Endothelial cell of umbilical vein (primary cell): ENCODE measurements around the gene ITIH3. TPM values are rescaled to one million over a fixed set of nuclear protein-coding genes. Genes with fewer than 3 reads are reported as not detected.

ENCODE experiments used
- BruUV-seq: library from RNA; stranded (reverse); fragments of 400-500 nt; replicated peaks from 2 replicates; lab custom pipeline; 2021; lab: Mats Ljungman, UMichigan
- CTCF ChIA-PET: fragments of 300-600, 350-600 bp; sonication (Branson Sonifier 250); formaldehyde crosslinking; loops from one replicate; lab custom pipeline; 2021; ENCODE audit warnings: antibody characterized with exemption, inconsistent platforms; lab: Charles Lee
- POLR2A ChIA-PET: fragments of 300-600, 350-600 bp; sonication (Branson Sonifier 250); formaldehyde crosslinking; loops from one replicate; lab custom pipeline; 2021; ENCODE audit warnings: antibody characterized with exemption, inconsistent platforms; lab: Charles Lee
- DNase-seq: peaks from one replicate; pipeline ENCODE4 v3.0.0-alpha.2; 2011; ENCODE audit warnings: low read depth, low spot score
- FAIRE-seq: peaks from 2 replicates; lab custom pipeline; 2011; peaks lifted over from hg19 to GRCh38; lab: Jason Lieb, UNC
- H2AFZ ChIP-seq: 2 replicates; pipeline ENCODE4 v1.6.0; 2012; ENCODE audit warnings: low read depth, low read length, control low read depth, inconsistent platforms
- H3K27ac ChIP-seq: 2 replicates; pipeline ENCODE4 v1.5.1; 2011; ENCODE audit warnings: low read depth, mild to moderate bottlenecking, control low read depth, low read length, moderate library complexity; ENCODE audit not compliant: insufficient read depth
- H3K27me3 ChIP-seq, 2 experiments: 2 replicates each; pipeline versions ENCODE4 v1.6.0 to v1.6.1; 2011; ENCODE audit warnings: low read length in 2 of 2, mixed read lengths in 1 of 2; ENCODE audit not compliant: control insufficient read depth in 2 of 2, insufficient read depth in 2 of 2
- H3K36me3 ChIP-seq, 2 experiments: 2 replicates in 1 of 2; 3 replicates in 1 of 2; pipeline ENCODE4 v1.5.1; 2011; ENCODE audit warnings: low read length in 2 of 2, mild to moderate bottlenecking in 1 of 2, moderate library complexity in 1 of 2; ENCODE audit not compliant: control insufficient read depth in 2 of 2, insufficient read depth in 2 of 2; ENCODE audit errors: extremely low read depth in 1 of 2
- H3K4me1 ChIP-seq: 3 replicates; pipeline ENCODE4 v1.5.1; 2011; ENCODE audit warnings: mild to moderate bottlenecking, low read length; ENCODE audit not compliant: control insufficient read depth, insufficient read depth; ENCODE audit errors: extremely low read depth
- H3K4me2 ChIP-seq: 2 replicates; pipeline ENCODE4 v1.6.1; 2011; ENCODE audit warnings: low read length, control low read depth, mixed read lengths; ENCODE audit not compliant: insufficient read depth
- H3K4me3 ChIP-seq, 3 experiments: fragments of 200-600 bp in 1 of 3; sonication (generic), shearing (Covaris generic) in 1 of 3; replicated peaks in 1 of 3; 2 replicates each; pipeline ENCODE4 v1.5.1; 2011 to 2016; ENCODE audit warnings: control low read depth in 3 of 3, low read length in 3 of 3, mild to moderate bottlenecking in 2 of 3, inconsistent platforms in 1 of 3, low read depth in 1 of 3, moderate library complexity in 1 of 3; ENCODE audit not compliant: insufficient read depth in 1 of 3
- H3K79me2 ChIP-seq: 2 replicates; pipeline ENCODE4 v1.6.0; 2012; ENCODE audit warnings: low read length, inconsistent platforms; ENCODE audit not compliant: control insufficient read depth, insufficient read depth
- H3K9ac ChIP-seq: replicated peaks from 2 replicates; pipeline ENCODE3; 2011; ENCODE audit warnings: low read length, control low read depth; ENCODE audit not compliant: insufficient read depth; ENCODE audit errors: extremely low read depth
- H3K9me1 ChIP-seq: replicated peaks from 3 replicates; pipeline ENCODE4 v1.6.0; 2011; ENCODE audit warnings: mild to moderate bottlenecking, low read length; ENCODE audit not compliant: control insufficient read depth, insufficient read depth; ENCODE audit errors: extremely low read depth
- H3K9me3 ChIP-seq: replicated peaks from 2 replicates; pipeline ENCODE4 v1.5.1; 2012; ENCODE audit warnings: low read length, inconsistent platforms; ENCODE audit not compliant: control insufficient read depth, insufficient read depth
- H4K20me1 ChIP-seq: replicated peaks from 2 replicates; pipeline ENCODE3; 2011; ENCODE audit warnings: mild to moderate bottlenecking, low read length; ENCODE audit not compliant: control insufficient read depth, insufficient read depth; ENCODE audit errors: extremely low read depth
- CTCF ChIP-seq, 2 donors: IDR thresholded peaks; 1 replicate in 1 of 2; 2 replicates in 1 of 2; pipeline ENCODE4 v1.5.1; 2011; ENCODE audit warnings: low read length in 2 of 2, mild to moderate bottlenecking in 2 of 2, moderate library complexity in 2 of 2, control low read depth in 1 of 2, inconsistent platforms in 1 of 2, low read depth in 1 of 2; ENCODE audit not compliant: insufficient read depth in 1 of 2; ENCODE audit errors: extremely low read depth in 1 of 2
- EZH2 ChIP-seq: IDR thresholded peaks from 2 replicates; pipeline ENCODE4 v1.6.1; 2012; ENCODE audit warnings: borderline replicate concordance, low read depth, mild to moderate bottlenecking, moderate library complexity, low read length, inconsistent platforms; ENCODE audit not compliant: severe bottlenecking
- FOS ChIP-seq: IDR thresholded peaks from 2 replicates; pipeline ENCODE4 v1.6.1; 2011; ENCODE audit warnings: mild to moderate bottlenecking, low read length, moderate library complexity, borderline replicate concordance; ENCODE audit not compliant: insufficient read depth
- GATA2 ChIP-seq: IDR thresholded peaks from 2 replicates; pipeline ENCODE4 v1.7.0; 2011; ENCODE audit warnings: low read depth, mild to moderate bottlenecking, moderate library complexity, mixed read lengths, low read length; ENCODE audit not compliant: insufficient read length, insufficient read depth
- JUN ChIP-seq: IDR thresholded peaks from 2 replicates; pipeline ENCODE4 v1.6.1; 2011; ENCODE audit warnings: borderline replicate concordance, low read depth; ENCODE audit not compliant: insufficient read length, insufficient read depth
- MAX ChIP-seq: IDR thresholded peaks from 2 replicates; pipeline ENCODE4 v1.6.1; 2011; ENCODE audit not compliant: insufficient read depth, insufficient read length
- MYC ChIP-seq: IDR thresholded peaks from one replicate; pipeline ENCODE4 v1.6.1; 2011; ENCODE audit warnings: mild to moderate bottlenecking, low read depth, low read length
- POLR2A ChIP-seq: IDR thresholded peaks from 2 replicates; pipeline ENCODE4 v1.6.1; 2012; ENCODE audit warnings: low read depth, mild to moderate bottlenecking, control low read depth, low read length
- POLR2AphosphoS5 ChIP-seq: IDR thresholded peaks from 2 replicates; pipeline ENCODE4 v1.6.1; 2012; ENCODE audit warnings: low read depth, mild to moderate bottlenecking, control low read depth, low read length, moderate library complexity; ENCODE audit not compliant: insufficient read depth
- dilution Hi-C: fragments of 300-500 bp; cut with MboI; formaldehyde crosslinking; loops from one replicate; pipeline ENCODE4 v1.15.0; 2019; ENCODE audit warnings: low sequenced_read_pairs; ENCODE audit not compliant: extremely low pct_ligation_motif_present
- intact Hi-C: fragments of 100-400 bp; cut with micrococcal nuclease; formaldehyde crosslinking; loops from one replicate; pipeline ENCODE4 v1.10.0; 2022
- polyA plus RNA-seq, 4 experiments: library from polyadenylated mRNA; depleted of rRNA in 3 of 4; stranded (reverse) in 3 of 4; unstranded in 1 of 4; fragments of >200 nt; gene quantifications; 2 replicates each; pipeline versions ENCODE4 v1.2.1 to v1.2.3, GENCODE V29; 2011 to 2012; ENCODE audit warnings: missing spikeins in 1 of 4
- total RNA-seq: library from RNA; stranded (reverse); gene quantifications from 2 replicates; pipeline ENCODE4 v1.2.3, GENCODE V29; 2021

The ITIH3 gene
- total and polyA plus RNA-seq, 2 donors (not counting 3 experiments of a cell fraction or from before 2014, with no cell fraction given), result not detected

GRCh38 chr3:52857133-52857532 lies 62.5 kb downstream of the ITIH3 start:
- H3K4me2 ChIP-seq, result no peak overlapping the region
- H4K20me1 ChIP-seq, result no peaks in the 10 kb centered on the region
- no peak overlapping the region for H3K4me3 ChIP-seq
- CTCF ChIA-PET, result interaction anchor here (0.8 to 0.9 kb wide), 2 partner anchors 78 to 216 kb away, joined by 3 to 4 read pairs; no protein-coding TSS in a partner anchor
- H2AFZ ChIP-seq, result no peak overlapping the region
- no TSS peak for BruUV-seq
- H3K9ac ChIP-seq, result no peak overlapping the region
- no peaks in the 10 kb centered on the region for H3K27me3 ChIP-seq
- POLR2A ChIA-PET, result no interaction called here
- no peaks in the 10 kb centered on the region for H3K4me1 ChIP-seq
- H3K27ac ChIP-seq, result no peak overlapping the region
- TF ChIP-seq GATA2, result no peak
- no peak for TF ChIP-seq FOS
- TF ChIP-seq MAX, result no peak
- TF ChIP-seq POLR2AphosphoS5, result no peak
- no peak for TF ChIP-seq EZH2
- no peak for TF ChIP-seq CTCF (IDR thresholded peaks at IDR 0.05; ENCODE audit: extremely low read depth in 1 of 2, insufficient read depth in 1 of 2, low read depth in 1 of 2, low read length in 2 of 2)
- TF ChIP-seq JUN, result no peak
- TF ChIP-seq MYC, result no peak
- TF ChIP-seq POLR2A, result no peak
- no peaks in the 10 kb centered on the region for H3K9me3 ChIP-seq
- dilution Hi-C loops, result no loop called here
- H3K36me3 ChIP-seq, result peaks cover 0 to 3% of the 10 kb centered on the region in 2 experiments
- no peaks in the 10 kb centered on the region for H3K9me1 ChIP-seq
- intact Hi-C loops, result no loop called here
- DNase-seq, result no peak
- FAIRE-seq, result no peak
- H3K79me2 ChIP-seq, result no peaks in the 10 kb centered on the region
